Measurements from ENCODE around the gene NT5M. TPM values are rescaled to one million over a fixed set of nuclear protein-coding genes. Genes with fewer than 3 reads are reported as not detected.

Gene NT5M
- total RNA-seq, 1 donor from 2014 or later = 1.9 TPM

GRCh38 chr17:17395246-17395802, 92.2 kb downstream of the NT5M start:
- intact Hi-C loops (cut with DNase I) = no loop called here
- Histone ChIP-seq H3K27ac (no peak overlapping the region), H3K4me1 (peaks cover 13% of the 10 kb centered on the region), H3K9me3 (no peaks in the 10 kb centered on the region), H3K36me3 (no peaks in the 10 kb centered on the region), H3K27me3 (no peaks in the 10 kb centered on the region), H3K4me3 (no peak overlapping the region)
- ATAC-seq (no peak), DNase-seq (no peak)
- TF ChIP-seq, protein P1, sequence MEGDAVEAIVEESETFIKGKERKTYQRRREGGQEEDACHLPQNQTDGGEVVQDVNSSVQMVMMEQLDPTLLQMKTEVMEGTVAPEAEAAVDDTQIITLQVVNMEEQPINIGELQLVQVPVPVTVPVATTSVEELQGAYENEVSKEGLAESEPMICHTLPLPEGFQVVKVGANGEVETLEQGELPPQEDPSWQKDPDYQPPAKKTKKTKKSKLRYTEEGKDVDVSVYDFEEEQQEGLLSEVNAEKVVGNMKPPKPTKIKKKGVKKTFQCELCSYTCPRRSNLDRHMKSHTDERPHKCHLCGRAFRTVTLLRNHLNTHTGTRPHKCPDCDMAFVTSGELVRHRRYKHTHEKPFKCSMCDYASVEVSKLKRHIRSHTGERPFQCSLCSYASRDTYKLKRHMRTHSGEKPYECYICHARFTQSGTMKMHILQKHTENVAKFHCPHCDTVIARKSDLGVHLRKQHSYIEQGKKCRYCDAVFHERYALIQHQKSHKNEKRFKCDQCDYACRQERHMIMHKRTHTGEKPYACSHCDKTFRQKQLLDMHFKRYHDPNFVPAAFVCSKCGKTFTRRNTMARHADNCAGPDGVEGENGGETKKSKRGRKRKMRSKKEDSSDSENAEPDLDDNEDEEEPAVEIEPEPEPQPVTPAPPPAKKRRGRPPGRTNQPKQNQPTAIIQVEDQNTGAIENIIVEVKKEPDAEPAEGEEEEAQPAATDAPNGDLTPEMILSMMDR (IDR thresholded peaks at IDR 0.05) = no peak

DNA sequence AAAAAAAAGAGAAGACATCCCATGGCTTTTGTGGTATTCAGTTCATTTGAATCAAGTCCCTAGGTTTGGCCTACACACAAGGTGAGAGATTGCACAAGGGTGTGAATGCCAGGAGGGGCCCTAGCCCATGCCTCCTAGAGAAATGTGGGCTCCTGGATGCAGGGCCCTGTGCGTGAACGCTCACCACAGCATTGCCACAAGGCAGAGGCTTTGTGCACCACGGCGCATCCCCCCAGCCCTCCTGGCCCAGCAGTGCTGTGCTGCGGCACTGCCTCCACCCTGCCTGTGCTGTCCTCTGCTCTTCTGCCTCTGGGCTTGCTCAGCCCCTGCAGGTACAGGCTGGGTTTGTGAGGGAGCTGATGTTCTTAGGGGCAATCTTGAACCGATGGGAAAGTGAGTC, 92.7 kb downstream of the NT5M start:
- ATAC-seq (no peak), DNase-seq (no peak)
- intact Hi-C loops (cut with DNase I) = no loop called here
- TF ChIP-seq, protein P1 (IDR thresholded peaks at IDR 0.05) = no peak
- Histone ChIP-seq H3K4me1 (peaks cover 13% of the 10 kb centered on the region), H3K27me3 (no peaks in the 10 kb centered on the region), H3K4me3 (no peak overlapping the region), H3K36me3 (no peaks in the 10 kb centered on the region), H3K27ac (no peak overlapping the region), H3K9me3 (no peaks in the 10 kb centered on the region)

Other genes with a start within 250 kb of the NT5M start
- 4.9 TPM for gene PLD6, start 97.0 kb upstream of the NT5M start, total RNA-seq
- gene FLCN, start 66.2 kb upstream of the NT5M start, total RNA-seq = 106 TPM
- 47.1 TPM for gene COPS3, start 22.1 kb upstream of the NT5M start, total RNA-seq
- 13.8 TPM for gene MED9, start 173.6 kb downstream of the NT5M start, total RNA-seq
- gene RASD1, start 193.0 kb downstream of the NT5M start, total RNA-seq = 39.2 TPM

All from upper lobe of right lung (tissue), 1 donor.